GM18909 (cell line): ENCODE results near the gene NIPAL1.

Experiments used
- ATAC-seq: cut with Tn5 transposase; IDR thresholded peaks from one replicate; pipeline ENCODE4 v1.9.1; 2021; ENCODE audit warnings: mild to moderate bottlenecking; ENCODE audit not compliant: unreplicated experiment, poor library complexity

The NIPAL1 gene

DNA sequence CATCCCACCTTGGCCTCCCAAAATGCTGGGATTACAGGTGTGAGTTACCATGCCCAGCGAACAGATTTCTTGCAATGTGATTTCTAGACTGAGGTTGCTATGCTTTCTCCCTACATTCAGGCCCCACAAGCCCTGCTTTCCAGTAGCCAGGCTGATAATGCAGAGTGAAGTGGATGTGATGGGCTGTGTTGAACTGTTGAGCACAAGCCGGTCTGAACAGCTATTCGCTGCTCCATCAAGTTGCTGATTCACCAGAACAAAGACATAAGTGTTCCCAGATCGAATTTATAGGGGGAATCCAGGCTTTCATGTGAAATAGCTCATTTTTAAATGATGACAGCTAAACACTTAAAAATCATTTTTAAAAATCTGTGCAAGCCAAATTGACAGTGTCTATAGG, 8.0 kb downstream of the NIPAL1 start:
- ATAC-seq = no peak

DNA sequence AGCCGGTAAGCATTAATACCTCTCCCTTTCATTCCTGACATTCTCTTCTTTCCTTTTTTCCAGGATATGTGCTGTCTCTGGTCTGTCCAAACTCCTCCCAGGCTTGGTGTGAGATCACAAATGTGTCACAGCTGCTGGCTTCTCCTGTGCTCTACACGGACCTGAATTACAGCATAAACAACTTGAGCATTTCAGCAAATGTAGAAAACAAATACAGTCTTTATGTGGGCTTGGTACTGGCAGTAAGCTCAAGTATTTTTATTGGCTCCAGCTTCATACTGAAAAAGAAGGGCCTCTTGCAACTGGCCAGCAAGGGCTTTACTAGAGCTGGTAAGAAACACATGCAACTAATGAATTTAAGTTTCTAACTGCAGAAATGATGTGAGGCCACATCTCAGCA, 8.4 kb downstream of the NIPAL1 start:
- ATAC-seq = no peak

DNA sequence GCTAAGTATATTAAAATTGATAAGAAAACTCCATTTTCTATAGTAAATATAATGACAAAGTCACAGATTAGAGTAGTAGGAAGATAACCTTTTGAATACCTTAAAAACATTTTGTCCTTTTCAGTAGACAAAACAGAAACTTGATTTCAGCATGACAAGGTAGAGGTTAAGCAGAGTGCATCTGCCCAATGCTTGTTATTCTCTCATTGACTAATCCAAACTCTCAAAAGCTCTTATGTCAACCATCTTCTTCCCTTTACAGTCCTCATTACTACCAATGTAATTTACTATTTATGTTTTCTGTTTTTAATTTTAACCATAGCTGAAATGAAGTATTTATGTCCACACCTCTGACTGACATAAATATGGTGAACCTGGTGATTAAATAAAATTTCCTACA, 11.1 kb downstream of the NIPAL1 start:
- ATAC-seq = peak; percentile 83

DNA sequence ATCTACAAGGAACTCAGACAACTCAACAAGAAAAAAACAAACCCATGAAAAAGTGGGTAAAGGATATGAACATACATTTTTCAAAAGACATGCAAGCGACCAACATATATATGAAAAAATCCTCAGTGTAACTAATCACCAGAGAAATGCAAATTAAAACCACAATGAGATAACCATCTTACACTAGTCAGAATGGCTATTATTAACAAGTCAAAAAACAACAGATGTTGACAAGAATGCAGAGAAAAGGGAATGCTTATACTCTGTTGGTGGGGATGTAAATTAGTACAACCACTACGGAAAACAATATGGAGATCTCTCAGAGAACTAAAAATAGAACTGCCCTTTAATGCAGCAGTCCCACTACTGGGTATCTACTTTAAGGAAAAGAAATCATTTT, 12.1 kb downstream of the NIPAL1 start:
- peak; percentile 60 for ATAC-seq

DNA sequence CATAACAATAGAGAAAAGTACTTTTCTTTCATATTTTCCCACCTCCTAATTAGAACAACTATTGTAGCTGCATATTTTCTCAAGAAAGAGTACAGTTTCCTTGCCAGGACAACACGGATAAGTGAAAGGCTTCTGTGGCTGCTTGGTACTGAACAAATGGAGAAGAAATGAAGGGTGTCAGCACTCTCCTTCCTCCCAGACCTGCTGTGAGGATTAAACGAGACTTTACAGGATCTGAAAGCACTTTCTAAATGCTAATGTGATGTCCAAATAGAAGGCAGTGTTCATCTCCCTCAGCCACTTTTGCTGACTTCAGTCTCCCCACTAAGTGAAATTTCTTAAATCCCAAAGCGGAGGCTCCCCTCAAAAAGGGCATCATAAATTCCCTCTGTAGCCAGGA, 13.9 kb downstream of the NIPAL1 start:
- no peak for ATAC-seq

DNA sequence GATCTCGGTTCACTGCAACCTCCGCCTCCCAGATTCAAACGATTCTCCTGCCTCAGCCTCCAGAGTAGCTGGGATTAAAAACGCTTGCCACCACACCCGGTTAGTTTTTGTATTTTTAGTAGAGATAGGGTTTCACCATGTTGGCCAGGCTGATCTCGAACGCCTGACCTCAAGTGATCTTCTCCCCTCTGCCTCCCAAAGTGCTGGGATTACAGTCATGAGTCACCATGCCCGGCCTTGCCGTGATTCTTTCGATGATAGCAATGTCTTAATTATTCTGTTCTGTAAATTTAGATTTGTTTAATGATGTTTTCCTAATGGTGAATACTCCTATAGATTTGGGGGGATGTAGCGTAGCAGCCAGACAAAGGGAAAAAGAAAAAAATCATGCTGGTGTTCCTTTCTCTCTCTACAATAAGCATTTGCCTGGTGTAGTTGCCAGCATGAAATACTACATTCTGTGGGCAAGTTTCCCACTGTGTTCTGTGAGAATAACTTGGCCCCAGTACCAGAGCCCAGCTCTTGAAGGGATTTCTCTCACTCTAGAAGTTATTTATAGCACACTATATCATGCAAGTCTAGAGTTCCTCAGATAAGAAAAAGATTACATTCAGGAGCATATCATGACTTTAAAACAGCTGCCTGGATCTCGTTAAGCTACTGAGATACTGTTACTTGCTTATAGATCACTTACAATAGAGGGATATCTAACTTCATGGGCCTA, 15.4 kb downstream of the NIPAL1 start:
- ATAC-seq = no peak

DNA sequence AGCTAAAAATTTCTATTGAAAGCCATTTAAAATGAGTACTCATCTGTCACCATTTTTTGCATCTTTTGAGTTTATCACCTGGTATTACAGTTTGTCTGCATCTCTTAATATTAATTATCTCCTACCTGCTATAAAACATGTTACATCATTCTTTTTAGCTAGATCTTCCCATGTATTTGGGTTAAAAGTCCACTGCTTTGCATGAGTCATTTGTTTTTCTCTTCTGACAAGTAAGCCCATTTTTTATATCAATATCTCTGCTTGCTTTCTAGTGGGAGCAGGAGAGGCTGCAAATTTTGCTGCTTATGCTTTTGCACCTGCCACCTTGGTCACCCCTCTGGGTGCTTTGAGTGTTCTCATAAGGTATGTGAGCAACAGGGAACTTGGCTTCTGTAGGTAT, 16.1 kb downstream of the NIPAL1 start:
- ATAC-seq = no peak

DNA sequence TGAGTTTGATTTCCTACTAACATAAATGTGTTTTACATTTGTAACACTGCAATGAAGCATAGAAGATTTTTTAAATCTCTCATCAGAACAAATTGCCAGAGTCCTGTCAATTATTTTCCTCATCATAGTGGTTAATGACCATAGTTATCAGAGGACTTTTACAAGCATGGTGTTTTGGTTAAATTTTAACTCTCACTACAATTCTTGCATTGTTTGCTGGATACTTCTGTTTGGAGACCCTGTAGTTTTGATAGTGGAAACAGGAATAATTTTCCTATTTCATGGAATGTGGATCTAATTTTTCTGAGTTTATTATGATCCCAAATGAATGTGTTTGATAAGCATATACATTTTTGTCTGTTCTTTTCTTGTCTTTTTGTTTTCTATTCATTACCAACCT, 16.8 kb downstream of the NIPAL1 start:
- ATAC-seq = no peak

DNA sequence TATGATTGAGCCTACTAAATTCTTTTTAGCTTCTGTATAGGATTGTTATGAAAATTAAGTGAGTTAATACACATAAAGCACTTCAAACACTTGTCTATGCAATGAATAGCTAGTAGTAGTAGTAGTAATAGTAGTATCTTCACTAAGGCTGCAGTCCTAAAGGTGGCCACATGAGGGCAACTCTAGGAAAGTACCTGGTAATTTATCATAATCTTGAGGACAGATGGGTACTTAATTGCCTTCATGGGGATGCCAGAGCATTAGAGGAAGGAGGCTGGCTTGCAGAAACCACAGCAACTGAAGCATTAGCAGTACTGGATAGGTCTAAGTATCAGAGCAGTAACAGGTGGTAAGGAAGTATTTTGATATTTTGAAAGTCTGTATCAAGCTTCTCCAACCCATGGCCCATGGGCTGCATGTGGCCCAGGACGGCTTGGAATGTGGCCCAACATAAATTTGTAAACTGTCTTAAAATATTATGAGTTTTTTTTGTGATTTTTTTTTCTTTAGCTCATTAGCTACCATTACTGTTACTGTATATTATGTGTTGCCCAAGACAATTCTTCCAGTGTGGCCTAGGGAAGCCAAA, 17.3 kb downstream of the NIPAL1 start:
- ATAC-seq = peak; percentile 62

DNA sequence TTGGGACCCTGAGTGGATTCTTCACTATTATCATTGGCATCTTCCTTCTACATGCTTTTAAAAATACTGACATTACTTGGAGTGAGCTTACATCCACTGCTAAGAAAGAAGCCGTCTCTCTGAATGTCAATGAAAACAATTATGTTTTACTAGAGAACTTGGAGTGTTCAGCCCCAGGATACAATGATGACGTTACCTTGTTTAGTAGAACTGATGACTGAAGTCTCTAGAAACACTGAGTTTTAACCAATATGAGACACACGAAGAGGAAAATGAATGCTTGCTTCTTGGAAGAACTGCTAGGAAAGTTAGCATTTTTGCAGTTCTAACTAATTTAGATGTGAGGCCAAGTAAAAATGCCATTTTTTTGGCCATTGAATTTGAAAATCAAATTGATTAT, 19.4 kb downstream of the NIPAL1 start:
- no peak for ATAC-seq

DNA sequence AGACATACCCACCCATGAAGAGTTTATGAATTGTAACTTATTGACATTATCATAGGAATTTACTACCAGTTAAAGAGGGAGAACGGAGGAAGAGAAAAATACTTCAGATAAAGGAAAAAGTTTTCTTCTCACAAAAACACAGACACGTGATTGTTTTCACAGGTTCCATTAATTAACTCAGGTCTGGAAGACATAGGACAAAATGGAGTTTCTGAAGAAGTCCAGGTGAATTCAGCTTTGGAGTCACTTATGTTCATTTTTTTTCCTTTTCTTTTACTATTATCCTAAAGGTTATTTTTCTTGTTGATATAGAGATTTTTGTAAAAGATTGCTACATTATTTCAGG, 20.5 kb downstream of the NIPAL1 start:
- no peak for ATAC-seq

DNA sequence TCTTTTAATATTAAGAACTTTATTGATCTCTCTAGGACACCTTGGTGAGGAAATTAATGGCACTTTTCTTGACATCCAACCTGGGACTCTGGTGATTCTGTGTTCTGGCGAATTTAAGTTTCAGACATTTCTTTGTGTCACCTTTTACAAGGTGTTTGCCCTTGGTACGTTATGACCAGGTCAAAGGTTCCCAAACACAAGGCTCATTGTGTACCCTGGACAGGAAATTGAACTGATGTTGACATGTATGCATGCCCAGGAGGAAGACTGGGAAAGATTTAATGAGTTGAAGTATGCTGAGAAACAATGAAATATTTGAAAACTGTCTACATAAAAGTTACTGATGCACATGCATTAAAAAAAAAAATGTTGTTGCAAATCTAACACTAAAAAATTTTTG, 22.1 kb downstream of the NIPAL1 start:
- no peak for ATAC-seq

DNA sequence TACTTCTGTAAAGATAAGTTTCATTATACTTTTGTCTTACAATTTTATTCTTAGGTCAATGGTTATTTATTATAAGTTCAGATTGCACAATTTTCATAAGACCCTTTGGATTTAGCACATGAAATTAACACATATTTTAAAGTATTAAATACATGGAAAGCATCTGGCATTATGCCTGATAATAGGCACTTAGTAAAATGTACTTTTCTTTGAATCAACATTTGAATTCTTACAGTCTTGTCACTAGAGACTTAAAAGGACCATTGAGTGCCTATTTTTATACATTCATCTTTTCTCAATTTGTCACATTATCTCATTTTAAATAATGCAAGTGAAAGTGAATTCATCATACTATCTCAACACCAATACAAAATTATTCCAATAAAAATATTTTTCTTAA, 23.0 kb downstream of the NIPAL1 start:
- no peak for ATAC-seq

DNA sequence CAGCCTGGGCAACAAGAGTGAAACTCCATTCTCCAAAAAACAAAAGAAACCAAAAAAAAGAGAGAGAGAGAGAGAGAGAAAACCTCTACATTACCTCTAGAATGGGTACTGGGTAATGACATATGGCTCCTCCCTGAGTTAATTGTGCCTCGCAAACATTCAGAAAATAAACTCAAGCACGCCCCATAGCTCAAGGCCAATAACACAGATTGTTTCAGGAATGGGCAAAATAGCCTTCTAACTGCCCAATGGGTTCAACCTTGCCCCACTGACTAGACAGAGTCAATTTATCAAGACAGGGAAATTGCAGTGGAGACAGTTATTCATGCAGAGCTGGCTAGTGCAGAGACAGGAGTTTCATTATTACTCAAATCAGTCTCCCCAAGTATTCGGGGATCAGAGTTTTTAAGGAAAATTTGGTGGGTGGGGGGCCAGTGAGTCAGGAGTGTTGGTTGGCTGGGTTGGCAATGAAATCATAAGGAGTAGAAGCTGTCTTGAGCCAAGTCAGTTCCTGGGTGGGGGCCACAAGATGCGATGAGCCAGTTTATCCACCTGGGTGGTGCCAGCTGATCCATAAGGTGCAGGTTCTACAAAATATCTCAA, 25.1 kb downstream of the NIPAL1 start:
- no peak for ATAC-seq

DNA sequence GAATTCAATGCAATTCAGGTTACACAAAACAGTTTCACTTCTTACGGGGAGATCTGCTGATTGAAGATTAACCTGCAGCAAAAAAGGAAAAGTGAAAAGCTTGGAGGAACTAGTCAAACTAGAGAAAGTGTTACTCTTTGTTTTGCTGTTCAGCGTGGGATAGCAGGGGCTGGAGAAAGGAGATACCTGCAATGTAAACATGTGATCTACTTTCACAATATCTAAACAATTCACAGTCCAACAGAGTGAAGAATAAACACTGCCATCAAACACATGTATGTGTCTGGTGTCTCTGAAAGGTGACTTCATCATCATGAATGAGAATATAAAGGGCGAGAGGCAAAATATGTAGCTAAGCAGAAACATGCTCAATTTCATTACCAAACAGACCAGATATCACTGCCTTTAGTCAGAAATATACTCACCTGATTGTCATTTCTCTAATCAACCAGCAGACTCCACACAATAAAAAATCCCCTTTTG, 26.4 kb downstream of the NIPAL1 start:
- no peak for ATAC-seq

DNA sequence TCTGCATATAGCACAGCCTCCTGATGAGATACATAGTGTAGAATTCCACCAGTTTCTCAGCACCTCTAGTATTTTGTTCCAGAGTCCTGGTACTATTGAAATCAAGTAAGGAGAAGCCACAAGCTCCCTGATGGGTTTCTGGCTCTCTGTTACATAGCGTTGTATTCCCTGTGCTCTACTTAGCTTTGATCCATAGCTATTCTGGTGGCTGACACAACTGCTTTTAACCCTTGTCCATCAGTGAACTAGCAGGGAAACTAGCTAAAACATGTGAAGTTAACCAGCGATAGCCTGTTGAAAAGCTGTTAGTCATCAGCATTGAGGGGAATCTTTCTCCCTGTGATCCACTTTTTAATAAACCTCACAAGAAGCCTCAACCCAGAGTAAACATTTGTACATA, 26.9 kb downstream of the NIPAL1 start:
- no peak for ATAC-seq

DNA sequence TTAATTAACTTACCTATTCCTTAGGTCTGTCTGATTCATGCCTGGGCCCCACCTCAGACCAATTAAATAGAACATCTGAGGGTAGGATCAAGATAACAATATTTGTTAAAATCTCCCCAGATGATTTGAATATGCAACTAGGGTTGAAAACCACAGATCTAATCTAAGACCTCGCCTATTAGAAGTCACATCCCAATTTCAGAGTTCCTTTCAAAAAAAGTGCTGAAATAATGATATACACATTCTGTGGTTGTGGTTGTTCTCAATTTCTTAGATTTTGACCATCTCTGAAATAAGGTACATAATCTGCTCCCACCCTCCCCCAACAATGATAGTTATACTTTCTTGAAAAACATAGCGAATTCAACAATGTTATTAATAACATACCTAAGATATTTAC, 27.7 kb downstream of the NIPAL1 start:
- ATAC-seq = no peak

DNA sequence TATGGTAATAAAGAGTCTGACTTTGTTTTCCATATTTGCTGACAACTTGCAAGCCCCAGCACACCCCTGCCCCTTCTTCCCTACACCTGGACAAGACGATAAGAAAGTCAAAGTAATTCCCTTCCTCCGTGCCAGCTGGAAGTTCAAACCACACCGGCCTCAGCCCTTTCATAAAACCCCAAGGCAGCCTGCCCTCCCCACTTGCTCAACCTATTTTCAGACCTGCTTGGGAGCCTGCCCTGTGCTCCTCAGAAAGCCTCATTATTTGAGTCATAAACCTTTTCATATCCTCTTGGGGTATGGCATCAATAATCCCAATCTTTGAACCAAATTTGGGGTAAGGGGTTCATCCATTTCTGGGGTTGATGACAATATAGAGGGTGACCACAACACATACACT, 29.5 kb downstream of the NIPAL1 start:
- no peak for ATAC-seq

DNA sequence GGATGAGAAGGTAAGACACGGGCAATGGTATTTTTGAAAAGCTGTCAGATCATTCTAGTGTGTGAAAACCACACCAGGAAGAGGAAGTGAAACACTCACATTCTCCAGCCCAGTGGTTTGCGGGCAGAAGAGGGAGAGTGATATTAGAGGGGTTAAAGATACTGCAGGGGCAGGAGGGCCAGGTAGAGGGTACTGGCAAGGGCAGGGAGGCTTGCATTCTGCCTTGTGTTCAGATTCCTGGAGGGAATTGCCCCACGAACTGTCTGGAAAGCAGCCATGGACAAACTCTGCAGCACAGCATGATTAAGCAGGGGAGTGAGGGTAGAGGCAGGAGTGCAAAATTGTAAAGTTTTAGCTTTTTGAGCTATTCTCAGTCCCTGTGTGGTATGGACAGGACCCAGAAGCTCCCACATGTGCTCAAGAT, 30.9 kb downstream of the NIPAL1 start:
- peak; percentile 99 for ATAC-seq

DNA sequence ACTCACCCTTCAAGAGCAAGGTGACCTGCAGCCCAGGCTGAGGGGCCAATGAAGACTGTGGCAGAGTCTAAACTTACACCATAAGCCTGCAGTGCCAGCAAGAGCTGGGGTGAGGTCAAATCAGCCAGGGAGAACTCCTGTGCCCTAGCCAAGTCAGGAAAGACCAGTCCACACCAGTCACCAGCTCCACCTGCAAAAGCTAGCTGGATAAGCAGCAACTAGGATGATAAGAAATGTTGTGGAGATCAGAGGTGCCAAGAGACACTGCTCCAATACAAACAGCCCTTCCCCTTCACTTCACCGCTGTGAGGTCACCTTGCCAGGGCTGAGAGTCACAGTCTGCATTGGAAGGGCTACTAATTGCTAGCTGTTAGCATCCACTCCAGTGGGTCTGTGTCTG, 31.3 kb downstream of the NIPAL1 start:
- peak; percentile 20 for ATAC-seq

DNA sequence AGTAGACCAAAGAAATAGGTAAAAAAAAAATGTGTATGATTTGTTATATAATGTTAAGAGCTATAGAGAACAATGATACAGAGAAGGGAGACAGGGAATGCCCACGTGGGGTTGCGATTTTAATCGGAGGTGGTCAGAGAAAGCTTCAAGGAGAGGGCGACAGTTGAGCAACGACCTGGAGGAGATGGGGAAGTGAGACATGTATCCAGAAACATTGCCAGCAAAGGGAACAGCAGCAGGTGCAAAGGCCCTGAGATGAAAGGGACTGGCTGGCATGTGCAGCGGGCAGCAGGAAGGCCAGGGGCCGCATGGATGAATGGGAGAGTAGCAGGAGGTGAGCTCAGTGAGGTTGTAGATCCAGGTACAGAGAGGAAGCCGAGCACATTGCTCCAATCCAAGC, 32.9 kb downstream of the NIPAL1 start:
- ATAC-seq = no peak

DNA sequence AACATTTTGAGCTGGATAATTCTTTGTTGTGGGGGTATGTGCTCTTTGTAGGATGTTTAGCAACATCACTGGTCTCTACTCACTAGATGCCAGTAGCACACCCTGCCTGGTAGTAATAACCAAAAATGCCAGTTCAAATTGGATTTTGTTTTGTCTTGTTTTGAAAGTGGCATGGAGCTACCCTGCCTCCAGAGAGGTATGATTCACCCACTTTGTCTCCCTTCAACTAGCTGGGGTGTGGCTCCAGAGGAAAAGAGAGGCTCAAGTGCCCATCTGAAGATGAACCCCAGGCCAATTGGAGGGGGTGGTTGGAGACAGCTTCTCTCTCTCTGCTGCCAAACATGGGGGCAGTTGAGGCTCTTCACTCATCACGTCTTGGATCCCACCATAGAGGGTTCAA, 34.5 kb downstream of the NIPAL1 start:
- ATAC-seq = no peak
